Uterus (tissue), 2 donors: ENCODE data around the gene TMEM200B.

ENCODE experiments used
- POLR2A ChIP-seq, 2 donors: fragments of 450-650 bp; IDR thresholded peaks; one replicate each; pipeline ENCODE4 v1.6.1; 2016; ENCODE audit warnings: antibody characterized with exemption in 2 of 2, mild to moderate bottlenecking in 1 of 2, moderate library complexity in 1 of 2
- TF ChIP-seq, protein P1 (sequence below), 4 experiments: fragments of 200-600 bp in 2 of 4; fragments of 450-650 bp in 2 of 4; sonication (generic) in 2 of 4; IDR thresholded peaks; one replicate each; pipeline ENCODE4 v1.5.1; 2016 to 2019; ENCODE audit warnings: antibody characterized with exemption in 4 of 4, mild to moderate bottlenecking in 2 of 4, moderate library complexity in 1 of 4

DNA sequence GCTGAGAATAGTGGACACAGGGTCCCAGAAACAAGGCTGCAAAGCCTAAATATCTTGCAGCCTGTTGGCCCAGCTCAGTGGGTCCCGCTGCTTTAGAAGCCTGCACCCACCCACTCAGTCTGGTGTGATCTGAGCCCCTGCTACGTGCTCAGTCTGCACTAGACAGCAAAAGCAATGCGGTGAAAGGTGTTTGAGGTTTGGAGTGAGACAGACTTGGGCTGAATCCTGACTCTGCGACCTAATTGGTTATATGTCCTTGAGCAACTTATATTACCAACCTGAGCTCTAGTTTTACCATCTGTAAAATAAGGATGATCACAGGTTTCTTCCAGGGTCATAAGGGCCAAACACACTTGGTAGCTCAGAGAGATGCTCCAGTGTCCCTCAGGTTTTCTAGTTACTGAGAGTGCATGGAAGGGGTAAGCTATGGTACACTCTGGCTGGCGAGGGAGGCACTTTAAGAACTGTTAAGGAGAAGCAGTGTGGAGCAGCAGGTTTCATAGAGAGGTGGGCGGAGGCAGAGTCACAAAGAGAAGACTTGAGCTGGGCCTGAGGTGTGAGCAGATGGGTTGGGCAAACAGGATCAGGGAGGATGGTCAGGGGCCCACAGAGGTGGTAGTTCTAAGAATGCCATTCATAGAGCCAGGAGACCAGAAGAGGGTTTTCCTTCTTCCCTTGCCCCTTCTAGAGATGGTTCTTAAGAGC, 10.1 kb downstream of the TMEM200B start:
- TF ChIP-seq, protein P1, sequence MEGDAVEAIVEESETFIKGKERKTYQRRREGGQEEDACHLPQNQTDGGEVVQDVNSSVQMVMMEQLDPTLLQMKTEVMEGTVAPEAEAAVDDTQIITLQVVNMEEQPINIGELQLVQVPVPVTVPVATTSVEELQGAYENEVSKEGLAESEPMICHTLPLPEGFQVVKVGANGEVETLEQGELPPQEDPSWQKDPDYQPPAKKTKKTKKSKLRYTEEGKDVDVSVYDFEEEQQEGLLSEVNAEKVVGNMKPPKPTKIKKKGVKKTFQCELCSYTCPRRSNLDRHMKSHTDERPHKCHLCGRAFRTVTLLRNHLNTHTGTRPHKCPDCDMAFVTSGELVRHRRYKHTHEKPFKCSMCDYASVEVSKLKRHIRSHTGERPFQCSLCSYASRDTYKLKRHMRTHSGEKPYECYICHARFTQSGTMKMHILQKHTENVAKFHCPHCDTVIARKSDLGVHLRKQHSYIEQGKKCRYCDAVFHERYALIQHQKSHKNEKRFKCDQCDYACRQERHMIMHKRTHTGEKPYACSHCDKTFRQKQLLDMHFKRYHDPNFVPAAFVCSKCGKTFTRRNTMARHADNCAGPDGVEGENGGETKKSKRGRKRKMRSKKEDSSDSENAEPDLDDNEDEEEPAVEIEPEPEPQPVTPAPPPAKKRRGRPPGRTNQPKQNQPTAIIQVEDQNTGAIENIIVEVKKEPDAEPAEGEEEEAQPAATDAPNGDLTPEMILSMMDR (IDR thresholded peaks at IDR 0.05): no peak
- no peak for TF ChIP-seq POLR2A (IDR thresholded peaks at IDR 0.05)
